Measurements from ENCODE around the gene RGS4. TPM values are rescaled to one million over a fixed set of nuclear protein-coding genes. Genes with fewer than 3 reads are reported as not detected.

The RGS4 gene
- total and polyA plus RNA-seq, 2 of the 13 experiments (the other 11 are each of a cell fraction or from before 2014, with no cell fraction given) = not detected

- CTCF ChIA-PET (ENCODE audit: low intra/inter-chr PET ratio, low total read pairs) = no interaction called here
- DNase-seq (ENCODE audit: low spot score) = no peak
- WGBS (ENCODE audit: low lambda C conversion rate) = 0% methylated on average over 4 of the region's 4 CpGs
- ATAC-seq = no peak
- Histone ChIP-seq H2AFZ (ENCODE audit: low read length) (no peak overlapping the region), H3K9ac (ENCODE audit: insufficient read depth, low read depth, low read length) (no peak overlapping the region), H3K36me3 (replicated peaks in 1 of 2; ENCODE audit: control insufficient read depth in 1 of 2, insufficient read depth in 2 of 2, low read length in 2 of 2) (no peaks in the 10 kb centered on the region), H3K9me3 (ENCODE audit: low read length) (no peaks in the 10 kb centered on the region), H3K4me3 (replicated peaks in 1 of 3; ENCODE audit: insufficient read depth in 1 of 3, low read depth in 2 of 3, low read length in 3 of 3) (no peak overlapping the region), H3K4me1 (ENCODE audit: insufficient read depth, low read length) (no peaks in the 10 kb centered on the region), H3K27ac (ENCODE audit: extremely low read length, insufficient read depth, low read length) (no peak overlapping the region), H3K79me2 (ENCODE audit: insufficient read depth, low read length) (no peaks in the 10 kb centered on the region), H4K20me1 (ENCODE audit: insufficient read depth, low read length) (no peaks in the 10 kb centered on the region), H3K4me2 (ENCODE audit: low read depth, low read length) (no peak overlapping the region), H3K27me3 (ENCODE audit: control insufficient read depth in 1 of 2, insufficient read depth in 2 of 2, low read length in 2 of 2) (no peaks in the 10 kb centered on the region; a peak in 1 of 5 replicates)
- in situ Hi-C loops (cut with HindIII; ENCODE audit: extremely low pct_ligation_motif_present, low pct_unique_long_range_greater_than_20kb) (no loop called here), intact Hi-C loops (cut with micrococcal nuclease; ENCODE audit: unreplicated experiment) (no loop called here)
- BruUV-seq (replicated peaks) = no TSS peak
- FAIRE-seq = no peak
- POLR2A ChIA-PET = no interaction called here
- TF ChIP-seq TCF7L2 (IDR thresholded peaks at IDR 0.05; ENCODE audit: low read depth, low read length) = no peak
- no peak for TF ChIP-seq ZNF317 (CRISPR knock-in tag; IDR thresholded peaks at IDR 0.05)
- no peak for TF ChIP-seq ZNF432 (CRISPR knock-in tag; IDR thresholded peaks at IDR 0.05; ENCODE audit: borderline replicate concordance)
- no peak for TF ChIP-seq ZNF841 (CRISPR knock-in tag; IDR thresholded peaks at IDR 0.05; ENCODE audit: borderline replicate concordance)
- TF ChIP-seq SIX4 (CRISPR knock-in tag; IDR thresholded peaks at IDR 0.05) = no peak
- TF ChIP-seq ZNF333 (CRISPR knock-in tag; IDR thresholded peaks at IDR 0.05; ENCODE audit: borderline replicate concordance) = no peak
- TF ChIP-seq THAP8 (CRISPR knock-in tag; IDR thresholded peaks at IDR 0.05; ENCODE audit: borderline replicate concordance) = no peak
- no peak for TF ChIP-seq FOXC1 (CRISPR knock-in tag; IDR thresholded peaks at IDR 0.05; ENCODE audit: borderline replicate concordance)
- TF ChIP-seq ZNF282 (IDR thresholded peaks at IDR 0.05; ENCODE audit: partially characterized antibody) = no peak
- no peak for TF ChIP-seq SP2 (CRISPR knock-in tag; IDR thresholded peaks at IDR 0.05)
- no peak for TF ChIP-seq PRPF4 (IDR thresholded peaks at IDR 0.05; ENCODE audit: low read depth, low read length, poor library complexity, severe bottlenecking)
- no peak for TF ChIP-seq TCF7 (IDR thresholded peaks at IDR 0.05; ENCODE audit: low read depth)
- TF ChIP-seq HNF1A (IDR thresholded peaks at IDR 0.05; ENCODE audit: low read depth) = no peak
- TF ChIP-seq HNF1A (CRISPR knock-in tag; IDR thresholded peaks at IDR 0.05; ENCODE audit: borderline replicate concordance) = no peak
- no peak for TF ChIP-seq IKZF4 (CRISPR knock-in tag; IDR thresholded peaks at IDR 0.05; ENCODE audit: borderline replicate concordance, low read depth, not compliant biosample characterization)
- TF ChIP-seq GMEB2 (CRISPR knock-in tag; IDR thresholded peaks at IDR 0.05; ENCODE audit: low read depth) = no peak
- no peak for TF ChIP-seq ATAD3A (CRISPR knock-in tag; IDR thresholded peaks at IDR 0.05)
- no peak for TF ChIP-seq AHR (CRISPR knock-in tag; IDR thresholded peaks at IDR 0.05)
- no peak for TF ChIP-seq GZF1 (CRISPR knock-in tag; IDR thresholded peaks at IDR 0.05)
These were observed 16.1 kb downstream of the RGS4 start for GRCh38 chr1:163085041-163085903.

Data from HepG2 (cell line).